Transverse colon (tissue), 3 donors: ENCODE measurements around the gene EPHB6.
A peak's percentile ranks its signal among the peaks of the same experiment; 100 is the strongest.

ENCODE experiments used
- POLR2A ChIP-seq: fragments of 450-650 bp; IDR thresholded peaks from one replicate; pipeline ENCODE4 v1.6.1; 2016; ENCODE audit warnings: antibody characterized with exemption, mild to moderate bottlenecking, moderate library complexity
- TF ChIP-seq, protein P1 (sequence below), 5 experiments: fragments of 200-600 bp in 3 of 5; fragments of 450-650 bp in 2 of 5; sonication (generic) in 3 of 5; IDR thresholded peaks; 1 replicate in 2 of 5; 2 replicates in 3 of 5; pipeline ENCODE4 v1.5.1; 2016 to 2017; ENCODE audit warnings: antibody characterized with exemption in 5 of 5, inconsistent platforms in 3 of 5, mild to moderate bottlenecking in 2 of 5, moderate library complexity in 1 of 5

GRCh38 chr7:142866361-142867096, 11.7 kb downstream of the EPHB6 start:
- TF ChIP-seq, protein P1, sequence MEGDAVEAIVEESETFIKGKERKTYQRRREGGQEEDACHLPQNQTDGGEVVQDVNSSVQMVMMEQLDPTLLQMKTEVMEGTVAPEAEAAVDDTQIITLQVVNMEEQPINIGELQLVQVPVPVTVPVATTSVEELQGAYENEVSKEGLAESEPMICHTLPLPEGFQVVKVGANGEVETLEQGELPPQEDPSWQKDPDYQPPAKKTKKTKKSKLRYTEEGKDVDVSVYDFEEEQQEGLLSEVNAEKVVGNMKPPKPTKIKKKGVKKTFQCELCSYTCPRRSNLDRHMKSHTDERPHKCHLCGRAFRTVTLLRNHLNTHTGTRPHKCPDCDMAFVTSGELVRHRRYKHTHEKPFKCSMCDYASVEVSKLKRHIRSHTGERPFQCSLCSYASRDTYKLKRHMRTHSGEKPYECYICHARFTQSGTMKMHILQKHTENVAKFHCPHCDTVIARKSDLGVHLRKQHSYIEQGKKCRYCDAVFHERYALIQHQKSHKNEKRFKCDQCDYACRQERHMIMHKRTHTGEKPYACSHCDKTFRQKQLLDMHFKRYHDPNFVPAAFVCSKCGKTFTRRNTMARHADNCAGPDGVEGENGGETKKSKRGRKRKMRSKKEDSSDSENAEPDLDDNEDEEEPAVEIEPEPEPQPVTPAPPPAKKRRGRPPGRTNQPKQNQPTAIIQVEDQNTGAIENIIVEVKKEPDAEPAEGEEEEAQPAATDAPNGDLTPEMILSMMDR (IDR thresholded peaks at IDR 0.05), result peak; percentile 47 to 63 (median 52)
- no peak for TF ChIP-seq POLR2A
